HG02973 (cell line): Measurements from ENCODE around the gene MAPT.
"Not testable (repeated sequence)": the region's sequence is repeated elsewhere in the genome, so short reads cannot be mapped to it uniquely, and the experiment has no call there.

Experiments
- ATAC-seq: cut with Tn5 transposase; IDR thresholded peaks from one replicate; pipeline ENCODE4 v1.9.1; 2021; ENCODE audit warnings: moderate library complexity; ENCODE audit not compliant: unreplicated experiment

Gene MAPT

GRCh38 chr17:45949755-45950320, 55.5 kb downstream of the MAPT start:
- no peak for ATAC-seq

GRCh38 chr17:45950888-45951287, 56.5 kb downstream of the MAPT start:
- ATAC-seq, result no peak

GRCh38 chr17:45951403-45951802, 57.0 kb downstream of the MAPT start:
- ATAC-seq, result no peak

- no peak for ATAC-seq
These were observed 57.6 kb downstream of the MAPT start for GRCh38 chr17:45951941-45952340.

GRCh38 chr17:45952814-45953320, 58.5 kb downstream of the MAPT start:
- ATAC-seq, result no peak

GRCh38 chr17:45953561-45953960, 59.2 kb downstream of the MAPT start:
- ATAC-seq, result no peak

GRCh38 chr17:45954914-45955313, 60.6 kb downstream of the MAPT start:
- no peak for ATAC-seq

- no peak for ATAC-seq
These were observed 61.0 kb downstream of the MAPT start for GRCh38 chr17:45955326-45955725.

GRCh38 chr17:45956090-45956489, 61.7 kb downstream of the MAPT start:
- no peak for ATAC-seq

- not testable (repeated sequence) for ATAC-seq
These were observed 62.4 kb downstream of the MAPT start for GRCh38 chr17:45956746-45957145.

GRCh38 chr17:45958307-45958706, 64.0 kb downstream of the MAPT start:
- no peak for ATAC-seq

GRCh38 chr17:45958994-45959665, 64.8 kb downstream of the MAPT start:
- no peak for ATAC-seq

GRCh38 chr17:45960311-45960710, 66.0 kb downstream of the MAPT start:
- no peak for ATAC-seq

- ATAC-seq, result no peak
These were observed 66.9 kb downstream of the MAPT start for GRCh38 chr17:45961206-45961605.

- no peak for ATAC-seq
These were observed 68.0 kb downstream of the MAPT start for GRCh38 chr17:45962221-45962972.

GRCh38 chr17:45963283-45963682, 68.9 kb downstream of the MAPT start:
- ATAC-seq, result no peak

GRCh38 chr17:45963889-45964288, 69.5 kb downstream of the MAPT start:
- no peak for ATAC-seq

GRCh38 chr17:45964634-45965033, 70.3 kb downstream of the MAPT start:
- ATAC-seq, result no peak

- ATAC-seq, result no peak
These were observed 71.5 kb downstream of the MAPT start for GRCh38 chr17:45965812-45966211.

GRCh38 chr17:45966606-45967280, 72.4 kb downstream of the MAPT start:
- no peak for ATAC-seq

- no peak for ATAC-seq
These were observed 73.0 kb downstream of the MAPT start for GRCh38 chr17:45967378-45967777.
